ENCODE data around the gene NFATC2IP. TPM values are rescaled to one million over a fixed set of nuclear protein-coding genes. Genes with fewer than 3 reads are reported as not detected.

The NFATC2IP gene
- total and polyA plus RNA-seq, 2 of the 13 experiments (the other 11 are each of a cell fraction or from before 2014, with no cell fraction given): 32.1 to 48.5 TPM

- TF ChIP-seq THAP7 (CRISPR knock-in tag; IDR thresholded peaks at IDR 0.05): no peak
- TF ChIP-seq POGK (CRISPR knock-in tag; conservative IDR thresholded peaks at IDR 0.05): no peak
- no peak for TF ChIP-seq IRF9 (CRISPR knock-in tag; IDR thresholded peaks at IDR 0.05; ENCODE audit: borderline replicate concordance)
- no peak for TF ChIP-seq ZBTB1 (CRISPR knock-in tag; IDR thresholded peaks at IDR 0.05; ENCODE audit: borderline replicate concordance)
- TF ChIP-seq SALL2 (CRISPR knock-in tag; IDR thresholded peaks at IDR 0.05): no peak
- peak; percentile 64; the same call in 1 of the 2 replicates for TF ChIP-seq ETV5 (CRISPR knock-in tag; IDR thresholded peaks at IDR 0.05; ENCODE audit: borderline replicate concordance)
- no peak for TF ChIP-seq ZNF678 (CRISPR knock-in tag; IDR thresholded peaks at IDR 0.05)
- no peak for TF ChIP-seq ATF5 (CRISPR knock-in tag; IDR thresholded peaks at IDR 0.05; ENCODE audit: low read depth)
- 0 out of 2 replicates have a peak, but pooled peaks have one; percentile 32 for TF ChIP-seq ZNF749 (CRISPR knock-in tag; IDR thresholded peaks at IDR 0.05; ENCODE audit: borderline replicate concordance)
- TF ChIP-seq LCORL (IDR thresholded peaks at IDR 0.05): no peak
- TF ChIP-seq LCORL (CRISPR knock-in tag; IDR thresholded peaks at IDR 0.05): peak; percentile 86
- no peak for TF ChIP-seq ZMYM3 (CRISPR knock-in tag; IDR thresholded peaks at IDR 0.05)
- 0 out of 2 replicates have a peak, but pooled peaks have one; percentile 40 for TF ChIP-seq HNF1A (IDR thresholded peaks at IDR 0.05; ENCODE audit: low read depth)
- peak; percentile 16; the same call in 1 of the 2 replicates for TF ChIP-seq HNF1A (CRISPR knock-in tag; IDR thresholded peaks at IDR 0.05; ENCODE audit: borderline replicate concordance)
- no peak for TF ChIP-seq POLR2AphosphoS2 (IDR thresholded peaks at IDR 0.05; ENCODE audit: low read depth, low read length)
- no peak; the same call in 1 of the 2 replicates for TF ChIP-seq ZC3H13 (CRISPR knock-in tag; IDR thresholded peaks at IDR 0.05)
- no peak for TF ChIP-seq ZNF446 (CRISPR knock-in tag; IDR thresholded peaks at IDR 0.05)
- no peak for TF ChIP-seq KLF13 (CRISPR knock-in tag; IDR thresholded peaks at IDR 0.05)
- TF ChIP-seq MXD1 (CRISPR knock-in tag; IDR thresholded peaks at IDR 0.05): no peak
- no peak for TF ChIP-seq ZNF367 (CRISPR knock-in tag; IDR thresholded peaks at IDR 0.05; ENCODE audit: borderline replicate concordance)
- peak; percentile 30; the same call in 1 of the 2 replicates for TF ChIP-seq ZNF143 (CRISPR knock-in tag; IDR thresholded peaks at IDR 0.05)
These were observed 26.9 kb upstream of the NFATC2IP start (continued) for GRCh38 chr16:28923652-28924398.

All from HepG2 (cell line).